HUES48 (cell line): Measurements from ENCODE around the gene POU2F1.

Source experiments
- H3K27ac ChIP-seq: one replicate; pipeline ENCODE4 v1.7.0; 2013; ENCODE audit warnings: low read depth, low read length, inconsistent platforms
- H3K27me3 ChIP-seq: 2 replicates; pipeline ENCODE4 v1.6.1; 2013; ENCODE audit warnings: mild to moderate bottlenecking, low read length; ENCODE audit not compliant: control insufficient read depth, insufficient read depth
- H3K36me3 ChIP-seq: 2 replicates; pipeline ENCODE4 v1.6.1; 2013; ENCODE audit warnings: low read length; ENCODE audit not compliant: control insufficient read depth, insufficient read depth
- H3K4me1 ChIP-seq: 2 replicates; pipeline ENCODE4 v1.6.1; 2013; ENCODE audit warnings: mild to moderate bottlenecking, low read length; ENCODE audit not compliant: control insufficient read depth, insufficient read depth
- H3K4me3 ChIP-seq: 2 replicates; pipeline ENCODE4 v1.5.1; 2013; ENCODE audit warnings: mild to moderate bottlenecking, low read depth, low read length
- H3K9ac ChIP-seq: 2 replicates; pipeline ENCODE4 v1.6.1; 2013; ENCODE audit warnings: mild to moderate bottlenecking, low read depth, low read length, moderate library complexity
- H3K9me3 ChIP-seq: 2 replicates; pipeline ENCODE4 v1.6.1; 2013; ENCODE audit warnings: low read length; ENCODE audit not compliant: control insufficient read depth, insufficient read depth

Gene POU2F1

GRCh38 chr1:167190747-167191237 lies 29.9 kb upstream of the POU2F1 start:
- Histone ChIP-seq H3K4me3 (no peak overlapping the region), H3K27ac (no peak overlapping the region), H3K36me3 (no peaks in the 10 kb centered on the region), H3K9ac (no peak overlapping the region), H3K4me1 (peaks cover 2% of the 10 kb centered on the region), H3K9me3 (no peaks in the 10 kb centered on the region), H3K27me3 (no peaks in the 10 kb centered on the region)

- Histone ChIP-seq H3K27me3 (no peaks in the 10 kb centered on the region), H3K9ac (no peak overlapping the region), H3K4me3 (no peak overlapping the region), H3K36me3 (no peaks in the 10 kb centered on the region), H3K4me1 (peaks cover 10% of the 10 kb centered on the region), H3K27ac (no peak overlapping the region), H3K9me3 (no peaks in the 10 kb centered on the region)
Measured at GRCh38 chr1:167191958-167192357, 28.7 kb upstream of the POU2F1 start.

GRCh38 chr1:167194182-167194581 lies 26.5 kb upstream of the POU2F1 start:
- no peaks in the 10 kb centered on the region for H3K36me3 ChIP-seq

GRCh38 chr1:167196166-167196565 lies 24.5 kb upstream of the POU2F1 start:
- Histone ChIP-seq H3K27me3 (no peaks in the 10 kb centered on the region), H3K27ac (no peak overlapping the region), H3K36me3 (no peaks in the 10 kb centered on the region), H3K9me3 (no peaks in the 10 kb centered on the region), H3K4me3 (no peak overlapping the region), H3K4me1 (peaks cover 18% of the 10 kb centered on the region), H3K9ac (no peak overlapping the region)

More at GRCh38 chr1:167194182-167194581, 26.5 kb upstream of the POU2F1 start:
- no peaks in the 10 kb centered on the region for H3K9me3 ChIP-seq
- H3K4me1 ChIP-seq, result peaks cover 18% of the 10 kb centered on the region
- no peaks in the 10 kb centered on the region for H3K27me3 ChIP-seq
- no peak overlapping the region for H3K27ac ChIP-seq
- H3K9ac ChIP-seq, result no peak overlapping the region
- no peak overlapping the region for H3K4me3 ChIP-seq

GRCh38 chr1:167197236-167197635 lies 23.4 kb upstream of the POU2F1 start:
- no peaks in the 10 kb centered on the region for H3K36me3 ChIP-seq
- no peak overlapping the region for H3K9ac ChIP-seq
- no peaks in the 10 kb centered on the region for H3K27me3 ChIP-seq
- H3K4me1 ChIP-seq, result peaks cover 22% of the 10 kb centered on the region
- H3K4me3 ChIP-seq, result no peak overlapping the region
- H3K9me3 ChIP-seq, result no peaks in the 10 kb centered on the region
- H3K27ac ChIP-seq, result no peak overlapping the region

GRCh38 chr1:167197692-167198091 lies 23.0 kb upstream of the POU2F1 start:
- peaks cover 22% of the 10 kb centered on the region for H3K4me1 ChIP-seq
- H3K4me3 ChIP-seq, result no peak overlapping the region
- H3K27me3 ChIP-seq, result no peaks in the 10 kb centered on the region
- H3K27ac ChIP-seq, result no peak overlapping the region
- no peak overlapping the region for H3K9ac ChIP-seq
- H3K36me3 ChIP-seq, result no peaks in the 10 kb centered on the region
- H3K9me3 ChIP-seq, result no peaks in the 10 kb centered on the region

GRCh38 chr1:167198518-167199133 lies 22.1 kb upstream of the POU2F1 start:
- H3K9me3 ChIP-seq, result no peaks in the 10 kb centered on the region
- no peak overlapping the region for H3K9ac ChIP-seq
- no peak overlapping the region for H3K27ac ChIP-seq
- H3K4me1 ChIP-seq, result peaks cover 22% of the 10 kb centered on the region
- no peaks in the 10 kb centered on the region for H3K36me3 ChIP-seq
- no peak overlapping the region for H3K4me3 ChIP-seq
- H3K27me3 ChIP-seq, result no peaks in the 10 kb centered on the region

- no peaks in the 10 kb centered on the region for H3K9me3 ChIP-seq
- H3K27ac ChIP-seq, result no peak overlapping the region
- no peak overlapping the region for H3K9ac ChIP-seq
- no peaks in the 10 kb centered on the region for H3K27me3 ChIP-seq
- H3K4me1 ChIP-seq, result peaks cover 22% of the 10 kb centered on the region
- H3K4me3 ChIP-seq, result no peak overlapping the region
- H3K36me3 ChIP-seq, result no peaks in the 10 kb centered on the region
Measured at GRCh38 chr1:167199656-167200055, 21.0 kb upstream of the POU2F1 start.

GRCh38 chr1:167200272-167200671 lies 20.4 kb upstream of the POU2F1 start:
- H3K4me3 ChIP-seq, result no peak overlapping the region
- H3K27ac ChIP-seq, result no peak overlapping the region
- H3K4me1 ChIP-seq, result peaks cover 22% of the 10 kb centered on the region
- H3K27me3 ChIP-seq, result no peaks in the 10 kb centered on the region
- H3K9me3 ChIP-seq, result no peaks in the 10 kb centered on the region
- H3K36me3 ChIP-seq, result no peaks in the 10 kb centered on the region
- no peak overlapping the region for H3K9ac ChIP-seq

GRCh38 chr1:167200749-167201148 lies 19.9 kb upstream of the POU2F1 start:
- H3K4me3 ChIP-seq, result no peak overlapping the region
- H3K27ac ChIP-seq, result no peak overlapping the region
- no peaks in the 10 kb centered on the region for H3K27me3 ChIP-seq
- H3K9me3 ChIP-seq, result no peaks in the 10 kb centered on the region
- H3K36me3 ChIP-seq, result no peaks in the 10 kb centered on the region
- no peak overlapping the region for H3K9ac ChIP-seq
- peaks cover 20% of the 10 kb centered on the region for H3K4me1 ChIP-seq

GRCh38 chr1:167202049-167202448 lies 18.6 kb upstream of the POU2F1 start:
- peaks cover 19% of the 10 kb centered on the region for H3K4me1 ChIP-seq
- no peak overlapping the region for H3K27ac ChIP-seq
- H3K9me3 ChIP-seq, result no peaks in the 10 kb centered on the region
- H3K36me3 ChIP-seq, result no peaks in the 10 kb centered on the region
- H3K4me3 ChIP-seq, result no peak overlapping the region
- no peaks in the 10 kb centered on the region for H3K27me3 ChIP-seq
- no peak overlapping the region for H3K9ac ChIP-seq
